ELR (cell line): ENCODE measurements around the gene CYP2W1.
"Not testable (repeated sequence)": the region's sequence is repeated elsewhere in the genome, so short reads cannot be mapped to it uniquely, and the experiment has no call there.

Experiments
- DNase-seq: peaks from one replicate; pipeline ENCODE4 v3.0.0-alpha.2; 2015; ENCODE audit warnings: low read depth

Gene CYP2W1

DNA sequence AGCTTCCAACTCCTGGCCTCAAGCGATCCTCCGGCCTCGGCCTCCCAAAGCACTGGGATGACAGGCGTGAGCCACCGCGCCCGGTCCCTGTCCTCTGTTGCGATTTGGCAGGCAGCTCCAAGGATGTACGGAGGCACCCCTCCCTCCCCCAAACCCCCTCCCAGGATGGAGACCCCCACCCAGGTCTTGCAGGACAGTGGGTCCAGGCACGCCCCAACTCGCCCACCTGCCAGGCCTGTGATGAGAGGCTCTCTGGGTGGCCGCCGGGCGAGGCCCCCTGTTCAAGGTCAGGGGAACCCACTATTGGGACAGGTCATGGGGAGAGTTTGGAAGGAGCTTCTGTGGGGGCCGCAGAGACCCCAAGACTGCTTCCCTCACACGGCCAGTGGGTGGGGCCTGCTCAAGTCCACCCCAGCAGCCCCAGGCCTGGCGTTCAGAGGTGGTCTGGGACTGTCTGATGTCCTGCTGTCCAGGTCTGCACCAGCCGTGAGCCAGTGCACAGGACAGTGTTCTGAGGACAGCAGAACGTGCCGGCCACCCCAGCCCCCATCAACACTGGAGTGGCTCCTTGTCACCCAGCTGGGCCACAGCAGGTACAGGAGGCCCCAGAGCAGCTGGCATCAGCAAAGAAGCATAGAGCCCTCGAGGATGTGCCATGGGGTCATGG is 31.0 kb upstream of the CYP2W1 start:
- no peak for DNase-seq

DNA sequence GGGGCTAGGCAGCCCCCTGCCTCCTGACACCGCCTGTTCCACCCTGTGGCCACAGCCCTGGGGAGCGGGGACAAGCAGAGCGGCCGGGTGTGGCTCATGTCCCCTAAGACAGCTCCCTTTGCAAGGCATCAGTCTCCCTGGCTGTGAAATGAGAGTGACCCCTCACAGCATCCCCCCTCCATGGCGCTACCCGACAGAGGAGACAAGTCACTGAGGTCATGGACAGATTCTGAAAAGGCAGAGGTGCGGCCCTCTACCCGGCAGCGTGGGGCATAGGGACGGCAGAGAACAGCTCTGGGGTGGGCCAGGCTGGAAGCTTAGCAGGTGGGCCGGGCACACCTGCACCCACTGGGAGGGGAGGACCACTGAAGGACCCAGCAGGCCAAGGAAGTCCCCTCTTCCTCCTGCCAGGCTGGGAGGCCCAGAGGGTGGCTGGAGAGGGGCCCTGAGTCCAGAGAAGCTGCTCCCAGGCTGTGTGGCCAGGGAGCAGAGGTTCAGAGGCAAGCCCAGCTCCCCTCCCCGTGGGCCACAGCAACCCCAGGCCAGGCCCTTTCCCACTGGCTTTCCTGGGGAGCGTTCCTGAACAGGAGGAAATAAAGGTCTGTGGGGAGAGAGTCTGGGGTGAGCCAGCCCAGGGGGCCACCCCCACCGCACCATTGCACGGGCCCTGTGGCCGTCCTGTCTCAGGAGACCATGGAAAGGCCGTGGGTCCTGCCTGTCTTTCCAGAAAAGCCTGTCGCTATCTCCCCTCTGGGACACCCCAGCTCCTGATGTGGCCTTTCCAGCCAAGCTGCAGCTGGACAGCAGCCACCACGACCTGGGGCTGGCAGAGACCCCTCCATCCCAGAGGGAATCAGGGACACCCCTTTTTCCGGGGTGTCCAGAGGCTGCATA is 30.2 kb upstream of the CYP2W1 start:
- no peak for DNase-seq

DNA sequence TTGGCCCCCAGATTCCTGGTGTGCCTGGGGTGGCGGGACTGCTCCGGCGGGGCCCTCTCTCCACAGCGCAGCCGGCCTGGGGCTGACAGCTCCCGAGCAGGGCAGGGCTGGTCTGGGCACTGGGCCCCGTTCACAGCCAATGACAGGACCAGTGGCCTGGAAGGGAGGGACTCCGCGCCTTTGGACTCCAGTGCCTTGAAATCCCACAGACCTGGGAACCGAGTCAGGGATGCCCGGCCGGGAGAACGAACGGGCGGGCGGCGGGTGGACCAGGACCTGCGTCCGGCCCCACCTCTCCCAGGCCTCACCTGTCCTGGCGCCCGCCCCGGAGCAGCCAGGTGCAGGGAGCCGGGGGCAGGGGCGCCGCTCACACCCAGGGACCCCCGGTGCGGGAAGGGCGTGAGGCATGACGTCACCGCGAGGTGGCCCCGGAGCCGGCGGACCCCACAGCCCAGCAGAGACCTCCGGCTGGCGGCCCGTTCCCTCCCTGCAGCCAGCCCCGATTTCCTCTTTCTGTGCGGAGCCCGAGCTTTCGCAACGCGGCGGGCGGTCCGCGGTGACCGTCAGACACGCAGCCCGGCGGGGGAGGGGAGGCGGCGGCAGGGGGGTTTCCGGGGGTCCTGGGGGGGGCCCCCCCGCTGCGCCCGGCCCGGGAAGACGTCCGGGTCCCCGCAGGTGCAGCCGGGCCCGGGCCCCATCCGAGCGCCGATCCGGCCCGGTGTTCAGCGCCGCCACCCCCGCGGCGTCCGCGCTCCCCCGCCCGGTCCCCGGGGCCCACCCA is 29.2 kb upstream of the CYP2W1 start:
- peak; percentile 36 for DNase-seq

DNA sequence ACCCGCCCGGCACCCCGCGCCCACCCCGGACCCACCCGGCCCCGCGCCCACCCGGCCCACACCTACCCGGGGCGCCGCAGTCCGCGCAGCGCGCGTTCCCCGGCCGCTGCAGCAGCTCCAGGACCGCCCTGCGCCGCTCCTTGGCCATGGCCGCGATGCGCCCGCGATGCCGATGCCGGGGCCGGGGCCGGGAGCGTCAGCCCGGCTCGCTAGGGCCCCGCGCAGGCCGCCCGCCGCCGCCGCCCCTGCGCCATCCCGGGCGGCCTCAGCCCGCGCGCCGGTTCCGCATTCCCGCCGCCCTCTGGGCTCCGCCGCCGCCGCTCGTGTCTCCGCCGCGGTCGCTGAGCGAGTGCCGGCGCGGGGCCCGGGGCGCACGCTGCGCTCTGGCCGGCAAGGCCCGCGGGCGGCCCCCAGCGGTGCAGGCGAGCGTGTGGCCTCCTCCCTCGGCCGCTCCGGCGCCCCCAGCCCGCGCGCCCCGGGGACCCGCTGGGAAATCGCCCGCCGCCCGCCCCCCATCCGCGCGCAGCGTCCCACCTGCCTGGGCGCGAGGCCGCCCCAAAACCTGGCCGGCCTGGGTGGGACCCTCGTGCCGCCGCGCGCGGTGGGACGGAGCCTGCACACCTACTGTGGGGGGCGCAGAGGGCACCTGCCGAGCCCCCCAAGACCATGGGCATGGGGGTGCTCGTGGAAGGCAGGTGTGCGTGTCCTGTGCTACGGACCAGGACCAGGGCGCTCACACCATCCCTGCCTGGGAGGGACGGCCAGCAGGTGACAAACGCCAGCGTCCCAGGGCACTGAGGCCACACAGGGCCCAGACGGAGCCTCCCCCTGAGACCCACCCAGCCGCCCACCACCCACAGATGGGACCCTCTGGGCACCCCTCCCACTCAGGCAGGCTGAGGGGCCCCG is 28.4 kb upstream of the CYP2W1 start, which contains the start of gene ADAP1:
Gene ADAP1, minus strand, starts transcription at position 351 of the 909 bp plus-strand sequence. Its CDS starts 203 bp downstream, at position 148.
- DNase-seq = peak; percentile 54

DNA sequence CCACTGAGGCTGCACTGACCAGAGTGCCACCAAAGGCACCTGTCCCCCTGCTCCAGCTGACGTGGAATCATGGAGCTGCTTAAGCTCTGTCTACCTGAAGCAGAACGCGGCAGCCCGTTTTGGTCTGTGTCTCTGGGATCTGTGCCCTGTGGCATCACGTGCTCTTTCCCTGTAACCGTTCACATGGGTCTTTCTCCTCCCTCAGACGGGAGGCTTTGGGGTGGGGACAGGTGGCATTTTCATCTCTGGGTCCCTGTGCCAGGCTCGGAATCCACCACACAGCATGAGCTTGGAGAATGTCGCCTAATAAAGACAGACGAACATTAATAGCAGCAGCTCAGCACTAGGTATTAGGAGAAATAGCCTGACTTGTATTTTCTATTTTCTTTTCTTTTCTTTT is 26.9 kb upstream of the CYP2W1 start:
- DNase-seq = no peak

DNA sequence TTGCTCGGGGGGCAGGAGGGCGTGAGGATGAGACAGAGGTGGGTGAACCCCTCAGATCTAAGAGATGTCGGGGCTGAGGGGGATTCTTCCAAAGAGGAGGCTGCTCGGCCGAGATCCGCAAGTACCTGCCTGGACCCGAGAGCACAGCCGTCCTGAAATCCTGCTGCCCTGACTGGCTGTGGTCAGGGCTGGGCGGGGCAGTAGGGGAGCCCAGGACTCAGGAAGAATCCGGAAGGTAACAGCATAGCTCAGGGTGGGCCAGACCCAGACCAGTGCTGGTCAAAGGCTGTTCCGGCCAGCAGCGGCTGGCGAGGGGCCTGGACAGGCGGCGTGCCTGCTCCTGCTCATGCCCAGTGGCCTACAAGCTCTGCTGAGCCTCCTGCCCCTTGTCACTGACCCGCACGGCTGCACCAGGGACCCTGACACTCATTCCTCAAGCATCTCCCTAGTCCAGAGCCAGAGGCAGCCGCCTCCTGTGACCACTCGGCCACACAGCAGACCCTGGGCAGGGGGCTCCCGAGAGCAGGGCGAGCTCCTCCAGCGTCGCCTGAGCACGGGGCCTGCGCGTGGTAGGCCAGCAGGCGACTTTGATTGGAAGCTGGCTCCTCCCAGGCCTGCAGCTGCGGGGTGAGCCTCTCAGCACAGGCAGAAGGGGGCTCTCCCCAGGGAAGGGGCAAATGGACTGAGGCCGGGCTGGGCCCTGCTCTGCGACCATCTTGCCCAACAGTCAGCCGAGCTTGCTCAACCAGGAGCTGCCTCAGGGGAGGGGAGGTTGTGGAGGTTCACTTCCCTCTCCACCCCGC is 25.4 kb upstream of the CYP2W1 start:
- DNase-seq = no peak

DNA sequence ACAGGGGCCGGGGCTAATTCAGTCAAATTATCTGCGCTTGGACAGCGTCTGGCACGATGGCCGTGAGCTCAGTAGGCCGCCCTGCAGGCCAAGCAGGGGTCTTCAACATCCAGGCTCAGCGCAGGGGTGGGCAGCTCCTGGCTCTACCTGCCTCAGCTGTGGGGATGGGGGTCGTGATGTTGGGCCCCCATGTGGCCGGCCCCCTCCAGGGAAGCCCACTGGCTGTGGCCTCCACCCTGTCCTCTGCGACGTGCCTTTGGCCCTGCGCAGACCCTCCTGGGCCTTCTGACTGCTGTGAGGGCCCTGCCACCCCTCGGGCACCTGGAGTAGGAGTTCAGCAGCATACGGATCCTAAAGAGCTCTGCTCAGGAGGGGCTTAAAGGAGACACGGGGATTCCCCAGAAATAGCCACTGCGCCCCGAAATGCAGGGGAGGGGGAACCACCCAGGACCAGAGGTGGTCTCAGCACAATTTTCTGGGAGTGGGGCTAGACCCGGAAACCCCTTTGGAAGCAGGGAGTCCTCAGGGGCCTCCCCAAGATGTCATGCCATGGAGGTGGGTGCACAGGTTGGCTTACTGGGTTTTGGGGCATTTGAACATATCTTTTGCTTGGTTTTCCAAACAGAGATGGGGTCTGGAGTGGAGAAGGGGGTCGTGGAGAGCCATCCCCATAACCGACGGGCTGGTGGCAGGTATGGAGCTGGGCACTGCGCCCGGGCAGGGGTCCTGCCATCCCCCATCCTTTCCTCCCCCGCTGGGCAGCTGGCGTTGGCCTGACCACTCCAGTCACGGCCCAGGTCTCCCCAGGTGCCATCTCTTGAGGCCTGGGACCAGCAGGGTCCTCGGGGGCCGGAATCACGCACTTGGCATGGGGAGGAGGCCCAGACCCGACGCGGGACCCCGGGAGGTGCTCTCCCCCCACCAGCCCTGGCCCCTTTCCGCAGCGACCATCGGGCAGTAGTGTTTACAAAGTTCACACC is 24.5 kb upstream of the CYP2W1 start:
- no peak for DNase-seq

DNA sequence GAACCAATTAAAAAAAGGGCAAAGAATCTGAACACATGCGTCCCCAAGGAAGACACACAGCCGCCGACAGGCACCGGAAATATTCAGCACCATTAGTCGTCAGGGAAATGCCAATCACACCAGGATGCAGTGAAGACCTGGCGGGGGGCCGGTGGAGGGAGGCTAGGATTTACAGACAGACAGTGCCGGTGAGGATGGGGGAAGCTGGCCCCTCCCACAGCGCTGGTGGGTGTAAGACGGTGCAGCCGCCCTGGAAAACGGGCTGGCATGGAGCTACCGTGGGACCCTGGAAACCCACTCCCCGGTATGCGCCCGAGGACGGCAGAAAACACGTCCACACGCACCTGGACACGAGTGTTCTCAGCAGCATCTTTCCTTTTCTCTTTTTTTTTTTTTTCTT is 23.7 kb upstream of the CYP2W1 start:
- no peak for DNase-seq

DNA sequence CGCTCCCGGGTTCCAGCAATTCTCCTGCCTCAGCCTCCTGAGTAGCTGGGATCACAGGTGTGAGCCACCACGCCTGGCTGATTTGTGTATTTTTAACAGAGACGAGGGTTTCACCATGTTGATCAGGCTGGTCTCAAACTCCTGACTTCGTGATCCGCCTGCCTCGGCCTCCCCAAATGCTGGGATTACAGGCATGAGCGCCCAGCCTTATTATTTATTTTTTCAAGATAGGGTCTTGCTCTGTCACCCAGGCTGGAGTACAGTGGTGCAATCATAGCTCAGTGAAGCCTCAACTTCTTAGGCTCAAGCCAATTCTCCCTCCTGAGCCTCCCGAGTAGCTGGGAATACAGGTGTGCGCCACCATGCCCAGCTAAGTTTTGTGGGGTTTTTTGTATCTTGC is 23.2 kb upstream of the CYP2W1 start:
- DNase-seq = not testable (repeated sequence)

DNA sequence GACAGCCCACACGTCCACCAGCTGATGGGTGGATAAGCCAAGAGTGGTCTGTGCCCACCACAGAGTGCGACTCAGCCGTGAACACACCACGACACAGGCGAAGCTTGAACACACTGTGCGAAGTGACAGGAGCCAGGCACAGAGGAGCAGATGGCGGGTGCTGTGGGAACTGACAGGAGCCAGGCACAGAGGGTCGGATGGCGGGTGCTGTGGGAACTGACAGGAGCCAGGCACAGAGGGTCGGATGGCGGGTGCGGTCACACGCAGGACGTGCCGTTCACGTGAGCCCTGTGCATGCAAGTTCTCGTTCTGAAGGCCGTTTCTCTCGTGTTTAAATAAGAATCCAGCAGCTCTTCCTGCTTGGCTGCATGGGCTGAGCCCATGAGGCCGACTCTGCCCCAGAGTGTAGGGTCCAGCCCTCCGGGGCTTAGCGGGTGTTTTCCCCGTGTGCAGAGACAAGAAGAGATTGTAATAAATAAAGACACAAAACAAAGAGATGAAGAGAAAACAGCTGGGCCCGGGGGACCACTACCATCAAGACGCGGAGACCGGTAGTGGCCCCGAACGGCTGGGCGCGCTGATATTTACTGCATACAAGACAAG is 22.6 kb upstream of the CYP2W1 start:
- DNase-seq = no peak

DNA sequence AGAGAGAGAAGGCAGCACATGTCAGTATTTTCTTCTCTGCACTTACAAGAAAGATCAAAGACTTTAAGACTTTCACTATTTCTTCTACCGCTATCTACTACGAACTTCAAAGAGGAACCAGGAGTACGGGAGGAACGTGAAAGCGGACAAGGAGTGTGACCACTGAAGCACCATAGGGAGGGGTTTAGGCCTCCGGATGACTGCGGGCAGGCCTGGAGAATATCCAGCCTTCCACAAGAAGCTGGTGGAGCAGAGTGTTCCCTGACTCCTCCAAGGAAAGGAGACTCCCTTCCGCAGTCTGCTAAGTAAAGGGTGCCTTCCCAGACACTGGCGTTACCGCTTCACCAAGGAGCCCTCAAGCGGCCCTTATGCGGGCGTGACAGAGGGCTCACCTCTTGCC is 22.0 kb upstream of the CYP2W1 start:
- DNase-seq = not testable (repeated sequence)

DNA sequence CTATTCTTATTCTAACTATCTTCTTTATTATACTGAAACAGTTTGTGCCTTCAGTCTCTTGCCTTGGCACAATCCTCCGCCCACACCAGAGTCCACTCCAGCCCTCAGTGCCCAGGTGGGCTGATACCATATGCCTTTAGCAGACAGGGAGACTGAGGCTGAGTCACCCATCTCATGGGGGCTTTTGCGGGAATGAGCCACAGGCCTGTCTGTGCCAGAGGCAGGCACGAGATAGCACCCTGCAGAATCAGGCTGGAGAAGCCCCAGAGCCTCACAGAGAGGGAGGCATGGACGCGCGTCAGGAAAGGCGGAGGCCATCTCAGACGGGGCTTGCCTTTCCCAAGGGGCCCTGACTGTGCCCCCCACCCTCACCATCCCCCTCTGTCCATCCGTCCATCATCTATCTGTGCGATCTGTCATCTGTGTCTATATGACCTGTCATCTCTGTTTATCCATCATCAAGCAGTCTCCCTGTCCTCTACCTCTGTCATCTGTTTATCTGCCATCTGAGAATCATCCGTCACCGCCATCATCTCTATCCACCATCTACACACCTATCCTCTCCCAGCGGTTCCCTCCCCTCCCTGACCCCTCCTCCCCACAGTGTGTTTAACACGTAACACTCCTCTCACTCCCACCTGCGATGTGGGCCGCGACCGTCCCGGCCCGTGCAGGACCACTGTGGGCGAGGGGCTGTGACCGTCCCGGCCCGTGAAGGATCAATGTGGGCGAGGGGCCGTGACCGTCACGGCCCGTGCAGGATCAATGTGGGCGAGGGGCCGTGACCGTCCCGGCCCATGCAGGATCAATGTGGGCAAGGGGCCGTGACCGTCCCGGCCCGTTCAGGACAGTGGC is 21.2 kb upstream of the CYP2W1 start:
- DNase-seq = no peak

DNA sequence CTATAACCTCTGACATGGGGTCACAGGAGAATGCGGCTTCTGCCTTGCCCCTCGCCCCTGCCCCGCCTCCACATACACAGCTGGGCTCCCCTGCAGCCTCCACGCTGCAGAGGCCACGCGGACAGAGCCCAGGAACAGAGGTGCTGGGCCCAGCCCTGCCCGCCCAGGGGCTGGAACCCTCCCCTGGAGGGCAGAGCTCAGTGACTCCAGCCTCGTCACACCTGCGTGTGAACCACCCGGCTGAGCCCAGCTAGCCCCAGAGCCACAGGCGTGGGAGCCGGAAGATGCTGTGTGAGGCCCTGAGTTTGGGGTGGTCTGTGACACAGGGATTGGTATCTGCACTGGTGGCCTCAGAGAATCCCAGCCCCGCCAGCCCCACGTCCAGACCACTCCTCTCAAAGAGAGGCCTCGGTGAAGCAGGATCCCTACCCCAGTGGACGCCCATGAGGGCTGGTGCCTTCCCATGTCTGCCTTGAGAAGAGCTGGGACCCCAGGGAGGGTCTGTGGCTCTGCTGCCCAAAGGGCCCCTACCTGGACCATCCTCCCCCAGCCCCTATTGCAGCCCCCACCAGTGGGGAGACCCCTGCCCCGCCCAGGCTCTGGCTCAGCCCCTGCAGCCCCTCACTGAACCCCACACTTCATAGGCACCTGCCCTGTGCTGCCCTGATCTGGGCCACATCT is 20.4 kb upstream of the CYP2W1 start:
- DNase-seq = no peak

DNA sequence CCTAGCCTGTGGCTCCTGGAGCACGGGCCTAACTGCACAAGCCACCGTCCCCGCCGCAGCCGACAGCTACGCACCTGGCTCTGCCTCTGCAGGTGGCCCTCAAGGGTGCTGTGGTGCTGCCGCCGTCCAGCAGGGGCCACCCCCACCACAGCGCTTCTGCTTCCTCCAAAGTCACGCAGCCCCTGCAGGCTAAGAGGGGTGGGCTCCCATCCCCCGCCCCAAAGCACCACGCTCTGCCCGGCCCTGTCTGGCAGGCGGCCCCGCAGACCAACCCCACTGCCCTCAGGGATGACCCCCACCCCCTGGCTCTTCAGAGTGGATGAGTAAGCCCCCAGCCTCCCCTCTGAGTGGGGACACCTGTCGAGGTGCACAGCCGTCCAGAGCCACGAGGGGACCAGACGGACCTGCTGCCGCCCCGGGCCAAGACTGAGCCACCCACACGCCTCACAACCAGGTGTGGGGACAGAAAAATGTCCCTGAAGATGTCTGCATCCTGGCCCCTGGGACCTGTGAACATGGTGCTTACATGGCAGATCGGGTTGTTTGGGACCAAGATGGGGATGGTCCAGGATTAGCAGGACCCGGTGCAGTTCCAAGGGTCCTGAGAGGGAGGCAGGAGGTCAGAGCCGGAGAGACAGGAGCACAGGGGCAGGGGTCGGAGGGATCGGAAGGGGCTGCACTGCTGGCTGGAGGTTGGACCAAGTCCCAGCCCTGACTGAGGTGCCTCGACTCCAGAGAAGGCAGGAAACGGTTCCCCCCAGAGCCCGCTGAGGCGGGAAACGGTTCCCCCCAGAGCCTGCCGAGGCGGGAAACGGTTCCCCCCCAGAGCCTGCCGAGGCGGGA is 19.5 kb upstream of the CYP2W1 start:
- no peak for DNase-seq

DNA sequence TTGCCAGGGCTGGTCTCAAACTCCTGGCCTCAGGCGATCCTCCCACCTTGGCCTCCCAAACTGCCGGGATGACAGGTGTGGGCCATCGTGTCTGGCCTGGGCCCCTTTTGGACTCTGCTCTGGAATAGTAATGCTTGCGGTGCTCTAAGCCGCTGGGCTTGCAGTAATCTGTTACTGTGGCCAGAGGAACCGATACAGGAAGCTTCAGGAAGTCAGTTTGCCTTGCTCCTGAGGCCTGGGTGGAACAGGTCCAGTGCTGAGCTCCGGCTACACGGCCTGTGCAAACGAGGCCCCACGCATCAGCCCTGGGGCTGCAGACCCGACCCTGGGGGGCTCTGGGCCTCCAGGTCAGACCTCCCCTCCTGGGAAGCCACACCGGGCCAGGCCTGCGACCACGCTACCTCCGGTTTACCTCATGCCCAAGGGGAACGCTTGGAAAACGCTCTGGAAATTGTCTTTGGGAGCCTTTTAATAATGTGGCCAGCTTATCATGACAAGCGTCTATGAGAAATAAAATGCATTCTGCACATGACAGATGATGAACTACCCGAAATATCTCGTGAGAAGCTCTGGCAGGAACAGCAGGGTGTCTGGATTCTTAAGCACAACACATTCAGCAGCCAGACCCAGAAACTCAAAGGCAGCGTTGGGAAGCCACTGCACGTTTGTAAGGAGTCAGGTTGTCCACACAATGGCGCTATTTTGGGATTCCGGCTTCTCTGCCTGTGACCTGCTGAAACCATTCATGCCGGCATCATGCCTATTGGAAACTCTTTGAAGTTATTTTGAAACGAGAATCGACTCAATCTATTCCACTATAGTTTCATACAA is 18.4 kb upstream of the CYP2W1 start:
- peak; percentile 37 for DNase-seq
